HG03439 (cell line): ENCODE measurements around the gene CAMK2D.
A peak's percentile ranks its signal among the peaks of the same experiment; 100 is the strongest.

Experiments used
- ATAC-seq: cut with Tn5 transposase; IDR thresholded peaks from one replicate; pipeline ENCODE4 v1.9.1; 2021; ENCODE audit warnings: mild to moderate bottlenecking, moderate library complexity; ENCODE audit not compliant: unreplicated experiment

Gene CAMK2D

GRCh38 chr4:113644398-113644797 is 117.1 kb downstream of the CAMK2D start:
- ATAC-seq, result no peak

GRCh38 chr4:113643505-113643904 is 118.0 kb downstream of the CAMK2D start:
- no peak for ATAC-seq

GRCh38 chr4:113641025-113641431 is 120.5 kb downstream of the CAMK2D start:
- peak; percentile 66 for ATAC-seq

- ATAC-seq, result no peak
These were observed 122.2 kb downstream of the CAMK2D start for GRCh38 chr4:113639326-113639725.

- no peak for ATAC-seq
These were observed 123.0 kb downstream of the CAMK2D start for GRCh38 chr4:113638562-113638832.

GRCh38 chr4:113637823-113638561 is 123.5 kb downstream of the CAMK2D start:
- no peak for ATAC-seq

- ATAC-seq, result no peak
These were observed 124.2 kb downstream of the CAMK2D start for GRCh38 chr4:113637363-113637762.

GRCh38 chr4:113636877-113637276 is 124.7 kb downstream of the CAMK2D start:
- ATAC-seq, result no peak

- ATAC-seq, result no peak
These were observed 125.1 kb downstream of the CAMK2D start for GRCh38 chr4:113636438-113636818.

GRCh38 chr4:113635739-113636437 is 125.7 kb downstream of the CAMK2D start:
- ATAC-seq, result no peak

- ATAC-seq, result no peak
These were observed 127.2 kb downstream of the CAMK2D start for GRCh38 chr4:113634081-113634969.

- ATAC-seq, result no peak
These were observed 128.1 kb downstream of the CAMK2D start for GRCh38 chr4:113633467-113633866.

GRCh38 chr4:113628711-113629110 is 132.8 kb downstream of the CAMK2D start:
- no peak for ATAC-seq

GRCh38 chr4:113627321-113627720 is 134.2 kb downstream of the CAMK2D start:
- no peak for ATAC-seq

GRCh38 chr4:113625902-113626301 is 135.6 kb downstream of the CAMK2D start:
- ATAC-seq, result no peak

- no peak for ATAC-seq
These were observed 138.2 kb downstream of the CAMK2D start for GRCh38 chr4:113623274-113623894.

- no peak for ATAC-seq
These were observed 139.9 kb downstream of the CAMK2D start for GRCh38 chr4:113621633-113622032.

- no peak for ATAC-seq
These were observed 141.5 kb downstream of the CAMK2D start for GRCh38 chr4:113620032-113620431.

GRCh38 chr4:113619526-113619925 is 142.0 kb downstream of the CAMK2D start:
- ATAC-seq, result no peak

GRCh38 chr4:113618205-113618604 is 143.3 kb downstream of the CAMK2D start:
- no peak for ATAC-seq

GRCh38 chr4:113617195-113617594 is 144.3 kb downstream of the CAMK2D start:
- ATAC-seq, result no peak
